ENCODE data around the gene BCAR3. TPM values are rescaled to one million over a fixed set of nuclear protein-coding genes. Genes with fewer than 3 reads are reported as not detected.

BCAR3 gene
- total RNA-seq, 1 experiment from 2014 or later = 15.6 TPM

GRCh38 chr1:93720956-93721626 is 39.5 kb upstream of the BCAR3 start:
- BruUV-seq (replicated peaks) = no TSS peak
- no peak for DNase-seq
- CTCF ChIA-PET = no interaction called here
- peaks cover 3% of the 10 kb centered on the region for H3K9me3 Mint-ChIP-seq (ENCODE audit: low read depth, unreplicated experiment)
- TF ChIP-seq CTCF (IDR thresholded peaks at IDR 0.05; ENCODE audit: unreplicated experiment) = no peak
- no peaks in the 10 kb centered on the region for H3K27me3 Mint-ChIP-seq (ENCODE audit: unreplicated experiment)
- H3K27ac Mint-ChIP-seq (ENCODE audit: unreplicated experiment) = no peak overlapping the region
- no peaks in the 10 kb centered on the region for H3K36me3 Mint-ChIP-seq (ENCODE audit: insufficient read depth, unreplicated experiment)
- intact Hi-C loops (cut with micrococcal nuclease; ENCODE audit: unreplicated experiment) = no loop called here
- no peak overlapping the region for H3K4me3 Mint-ChIP-seq (ENCODE audit: low read depth, unreplicated experiment)
- no peaks in the 10 kb centered on the region for H3K4me1 Mint-ChIP-seq (ENCODE audit: low read depth, unreplicated experiment)

GRCh38 chr1:93717640-93718039 is 36.0 kb upstream of the BCAR3 start:
- peaks cover 3% of the 10 kb centered on the region for H3K9me3 Mint-ChIP-seq (ENCODE audit: low read depth, unreplicated experiment)
- H3K4me3 Mint-ChIP-seq (ENCODE audit: low read depth, unreplicated experiment) = no peak overlapping the region
- TF ChIP-seq CTCF (IDR thresholded peaks at IDR 0.05; ENCODE audit: unreplicated experiment) = no peak
- intact Hi-C loops (cut with micrococcal nuclease; ENCODE audit: unreplicated experiment) = no loop called here
- no peaks in the 10 kb centered on the region for H3K27me3 Mint-ChIP-seq (ENCODE audit: unreplicated experiment)
- DNase-seq = no peak
- no peaks in the 10 kb centered on the region for H3K36me3 Mint-ChIP-seq (ENCODE audit: insufficient read depth, unreplicated experiment)
- H3K4me1 Mint-ChIP-seq (ENCODE audit: low read depth, unreplicated experiment) = peaks cover 26% of the 10 kb centered on the region
- H3K27ac Mint-ChIP-seq (ENCODE audit: unreplicated experiment) = no peak overlapping the region
- CTCF ChIA-PET = no interaction called here
- no TSS peak for BruUV-seq (replicated peaks)

- no peak overlapping the region for H3K27ac Mint-ChIP-seq (ENCODE audit: unreplicated experiment)
- no TSS peak for BruUV-seq (replicated peaks)
- peaks cover 3% of the 10 kb centered on the region for H3K9me3 Mint-ChIP-seq (ENCODE audit: low read depth, unreplicated experiment)
- TF ChIP-seq CTCF (IDR thresholded peaks at IDR 0.05; ENCODE audit: unreplicated experiment) = no peak
- no peak overlapping the region for H3K4me3 Mint-ChIP-seq (ENCODE audit: low read depth, unreplicated experiment)
- H3K27me3 Mint-ChIP-seq (ENCODE audit: unreplicated experiment) = no peaks in the 10 kb centered on the region
- no peak for DNase-seq
- H3K36me3 Mint-ChIP-seq (ENCODE audit: insufficient read depth, unreplicated experiment) = no peaks in the 10 kb centered on the region
- intact Hi-C loops (cut with micrococcal nuclease; ENCODE audit: unreplicated experiment) = no loop called here
- CTCF ChIA-PET = no interaction called here
- peaks cover 30% of the 10 kb centered on the region for H3K4me1 Mint-ChIP-seq (ENCODE audit: low read depth, unreplicated experiment)
These were observed 35.3 kb upstream of the BCAR3 start for GRCh38 chr1:93716941-93717368.

GRCh38 chr1:93716163-93716562 is 34.5 kb upstream of the BCAR3 start:
- Mint-ChIP-seq H3K27ac (ENCODE audit: unreplicated experiment) (no peak overlapping the region), H3K4me1 (ENCODE audit: low read depth, unreplicated experiment) (peaks cover 30% of the 10 kb centered on the region), H3K4me3 (ENCODE audit: low read depth, unreplicated experiment) (no peak overlapping the region), H3K27me3 (ENCODE audit: unreplicated experiment) (no peaks in the 10 kb centered on the region), H3K9me3 (ENCODE audit: low read depth, unreplicated experiment) (peaks cover 3% of the 10 kb centered on the region), H3K36me3 (ENCODE audit: insufficient read depth, unreplicated experiment) (no peaks in the 10 kb centered on the region)
- intact Hi-C loops (cut with micrococcal nuclease; ENCODE audit: unreplicated experiment) = no loop called here
- CTCF ChIA-PET = no interaction called here
- TF ChIP-seq CTCF (IDR thresholded peaks at IDR 0.05; ENCODE audit: unreplicated experiment) = no peak
- DNase-seq = no peak
- no TSS peak for BruUV-seq (replicated peaks)
